CD4-positive, alpha-beta T cell treated with Interleukin-17A for 1 hour (primary cell): ENCODE data around the gene TMEM202.
"Not testable (repeated sequence)": the region's sequence is repeated elsewhere in the genome, so short reads cannot be mapped to it uniquely, and the experiment has no call there.

Source experiments
- DNase-seq: peaks from one replicate; pipeline ENCODE4 v3.0.0-alpha.2; 2020

Gene TMEM202, protein sequence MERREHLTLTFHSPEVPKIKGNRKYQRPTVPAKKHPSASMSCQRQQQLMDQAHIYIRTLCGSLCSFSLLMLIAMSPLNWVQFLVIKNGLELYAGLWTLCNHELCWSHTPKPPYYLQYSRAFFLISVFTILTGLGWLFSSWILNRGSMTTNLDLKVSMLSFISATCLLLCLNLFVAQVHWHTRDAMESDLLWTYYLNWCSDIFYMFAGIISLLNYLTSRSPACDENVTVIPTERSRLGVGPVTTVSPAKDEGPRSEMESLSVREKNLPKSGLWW

DNA sequence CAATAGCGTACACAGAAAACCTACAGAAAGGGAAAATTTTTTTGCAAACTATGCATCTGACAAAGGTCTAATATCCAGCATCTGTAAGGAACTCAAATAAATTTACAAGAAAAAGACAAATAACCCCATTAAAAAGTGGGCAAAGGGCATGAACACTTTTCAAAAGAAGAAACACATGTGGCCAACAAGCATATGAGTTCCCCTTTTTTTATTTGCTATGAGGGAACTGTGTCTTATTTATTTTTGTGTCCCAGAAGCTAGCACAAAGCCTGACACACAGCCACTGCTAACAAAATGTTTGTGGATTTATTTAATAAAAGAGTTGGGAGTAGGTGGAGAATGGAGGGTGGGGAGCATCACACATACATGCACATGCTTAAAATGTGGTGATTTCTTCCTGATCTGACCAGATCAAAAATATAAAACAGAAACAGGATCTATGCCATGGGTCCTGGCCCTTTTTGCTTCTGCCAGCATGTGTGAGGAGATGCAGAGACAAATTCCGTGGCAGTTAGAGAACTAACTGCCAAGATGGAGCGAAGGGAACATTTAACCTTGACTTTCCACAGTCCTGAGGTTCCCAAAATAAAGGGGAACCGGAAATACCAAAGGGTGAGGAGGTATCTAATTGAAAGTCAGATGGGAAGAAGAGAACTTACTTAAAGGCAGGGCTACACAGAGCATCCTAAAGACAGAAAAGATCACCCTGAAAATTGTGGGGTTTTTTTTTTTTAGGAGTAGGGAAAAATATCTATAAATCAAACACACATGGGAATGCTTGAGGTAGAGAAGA, at the start of gene TMEM202:
Gene TMEM202, plus strand, starts transcription at position 510 of the 793 bp plus-strand sequence. Its CDS starts 22 bp downstream, at position 532.
- no peak for DNase-seq

DNA sequence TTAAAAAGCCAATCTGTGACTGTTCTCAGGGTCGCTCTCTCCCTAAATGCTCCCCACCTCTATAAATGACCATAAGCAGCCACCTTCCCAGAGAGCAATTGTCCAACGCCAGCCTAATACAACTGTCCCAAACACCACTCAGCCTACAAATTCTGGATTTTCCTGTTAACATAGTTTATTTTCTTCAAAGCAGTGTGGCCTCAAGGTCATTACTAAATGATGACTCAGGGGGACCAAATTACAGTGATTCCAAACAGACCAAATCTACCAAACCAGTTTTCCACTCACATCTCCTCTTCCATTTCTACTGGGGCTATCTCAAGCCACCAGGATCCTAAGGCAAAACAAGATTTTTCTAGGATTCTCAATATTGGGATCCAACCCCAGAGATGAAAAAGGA, 44.8 kb upstream of the TMEM202 start:
- no peak for DNase-seq

DNA sequence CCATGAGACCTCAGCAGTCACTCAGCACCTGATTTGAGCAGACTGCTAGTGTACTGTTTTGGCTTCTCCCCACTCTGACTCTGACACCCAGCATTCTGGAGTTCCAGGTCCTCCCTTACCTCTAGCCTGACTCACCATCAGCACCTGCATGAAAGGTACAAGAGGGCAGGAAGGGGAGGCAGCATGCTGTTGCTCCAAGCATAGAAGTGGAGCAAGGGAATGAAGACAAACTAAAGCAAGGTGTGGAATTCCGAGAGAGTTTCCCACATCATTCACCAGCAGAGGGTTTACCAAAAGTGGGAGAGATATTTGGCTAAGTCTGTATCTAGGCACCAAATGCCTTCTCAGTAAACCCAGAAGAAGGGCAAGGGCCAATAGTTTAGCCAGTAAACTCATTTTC, 43.6 kb upstream of the TMEM202 start:
- DNase-seq: no peak

DNA sequence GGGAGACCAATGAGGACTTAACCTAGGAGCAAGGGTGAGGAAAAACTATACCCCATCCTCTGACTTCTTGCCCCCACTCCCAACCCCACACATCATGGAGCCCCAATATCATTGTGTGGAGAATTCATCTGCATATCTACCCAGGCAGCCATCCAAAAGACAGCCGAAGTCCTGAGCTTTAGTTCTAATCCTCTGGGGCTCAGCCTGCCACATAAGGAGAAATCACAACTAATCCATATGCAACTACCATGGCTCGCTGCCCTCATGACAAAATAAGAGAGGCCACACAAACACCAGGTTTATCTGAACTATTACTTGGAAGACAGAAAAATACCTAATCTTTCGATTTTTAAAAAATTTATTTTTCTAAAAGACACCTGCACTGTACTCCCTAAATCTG, 40.0 kb upstream of the TMEM202 start:
- no peak for DNase-seq

DNA sequence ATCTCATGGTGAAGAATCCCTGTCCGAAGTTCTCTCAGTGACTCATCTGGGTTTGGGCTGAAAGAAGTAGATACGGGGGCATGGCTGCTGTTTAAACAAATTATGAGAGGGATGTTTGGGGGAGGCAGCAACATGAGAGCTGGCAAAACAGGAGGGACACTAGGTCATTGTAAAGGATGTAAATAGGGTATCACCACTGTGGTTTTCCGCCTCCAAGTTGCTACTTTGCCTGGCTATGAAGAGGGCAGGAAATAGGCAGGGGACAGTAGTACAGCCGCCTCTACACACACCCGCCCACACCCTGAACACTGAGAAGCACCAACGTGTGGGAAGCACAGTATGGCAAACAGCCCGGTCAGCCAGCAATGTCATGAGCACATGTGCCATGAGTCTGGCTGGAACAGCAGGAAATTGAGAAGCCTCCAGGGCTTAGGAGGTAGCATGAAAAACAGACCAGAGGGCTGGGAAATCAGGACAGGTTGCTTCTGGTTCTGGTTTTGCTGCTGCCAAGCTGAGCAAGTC, 39.4 kb upstream of the TMEM202 start:
- no peak for DNase-seq

DNA sequence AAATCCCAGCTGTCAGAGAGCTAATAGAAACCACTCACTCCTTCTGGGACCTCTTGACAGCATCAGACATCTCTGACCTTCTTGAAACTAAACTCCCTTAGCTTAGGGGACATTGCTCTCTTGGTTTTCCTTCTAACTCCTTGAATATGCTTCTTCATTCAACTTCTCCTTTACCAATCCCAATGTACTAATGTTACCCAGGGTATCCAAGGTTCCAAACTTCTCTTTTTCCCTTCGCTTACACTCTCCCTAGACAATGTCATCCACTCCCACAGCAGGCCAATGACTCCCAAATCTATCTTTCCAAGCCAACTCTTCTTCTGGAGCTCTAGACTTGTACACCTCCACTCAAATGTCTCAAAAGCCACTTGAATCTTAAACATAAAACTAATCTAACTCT, 36.9 kb upstream of the TMEM202 start:
- DNase-seq: no peak

DNA sequence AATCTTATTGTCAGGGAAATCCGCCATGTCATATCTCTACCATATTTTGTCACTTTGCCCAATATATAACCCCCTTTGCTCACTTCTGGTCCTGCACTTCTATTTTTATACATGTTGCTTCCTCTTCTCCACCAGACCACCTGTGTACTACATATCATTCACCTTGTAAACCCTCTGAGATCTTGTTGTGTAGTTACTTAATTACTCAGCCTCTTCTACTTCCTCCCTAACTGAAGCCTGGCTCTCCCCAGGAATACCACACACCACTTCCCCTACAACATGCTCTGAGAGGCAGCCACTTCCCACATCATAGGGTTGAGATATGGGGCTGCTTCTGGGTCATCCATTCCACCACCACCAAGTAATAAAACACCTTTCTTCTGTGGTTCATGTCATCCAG, 32.3 kb upstream of the TMEM202 start:
- DNase-seq: peak; percentile 41

DNA sequence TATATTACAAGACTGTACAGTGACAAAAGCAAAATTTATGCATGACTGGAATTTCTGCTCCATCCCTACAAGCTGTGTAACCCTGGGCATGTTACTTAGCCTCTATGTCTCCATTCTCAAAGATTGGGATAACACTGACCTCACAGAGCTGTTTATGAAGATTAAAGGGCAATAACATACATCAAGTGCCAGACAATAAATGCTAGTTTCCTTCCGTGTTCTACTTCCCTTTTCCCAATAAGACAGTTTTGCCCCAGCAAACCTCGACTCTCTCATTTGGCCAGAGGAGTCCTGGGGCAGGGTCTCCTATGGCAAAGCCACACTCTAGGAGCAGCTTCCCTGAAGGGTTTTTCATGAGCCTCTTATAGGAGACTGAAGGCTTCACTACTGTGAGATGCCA, 29.8 kb upstream of the TMEM202 start:
- DNase-seq: no peak

DNA sequence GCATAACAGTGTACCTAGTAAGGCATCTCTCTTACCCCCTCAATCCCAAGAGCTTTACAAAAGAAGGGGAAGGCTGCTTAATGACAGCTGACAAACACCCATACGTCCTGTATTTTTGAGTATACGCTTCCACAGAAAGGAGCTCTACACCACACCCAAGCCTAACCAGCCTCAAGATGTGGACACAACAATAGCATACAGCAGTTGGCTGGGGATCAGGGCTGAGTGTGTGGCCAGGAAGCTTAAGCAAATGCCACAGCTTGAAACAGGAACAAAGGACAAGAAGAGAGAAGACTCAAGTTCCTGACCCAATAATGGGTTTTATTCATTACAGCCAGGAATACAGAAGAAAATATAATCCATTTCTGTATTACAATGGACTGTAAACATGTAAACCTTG, 29.2 kb upstream of the TMEM202 start:
- DNase-seq: no peak

DNA sequence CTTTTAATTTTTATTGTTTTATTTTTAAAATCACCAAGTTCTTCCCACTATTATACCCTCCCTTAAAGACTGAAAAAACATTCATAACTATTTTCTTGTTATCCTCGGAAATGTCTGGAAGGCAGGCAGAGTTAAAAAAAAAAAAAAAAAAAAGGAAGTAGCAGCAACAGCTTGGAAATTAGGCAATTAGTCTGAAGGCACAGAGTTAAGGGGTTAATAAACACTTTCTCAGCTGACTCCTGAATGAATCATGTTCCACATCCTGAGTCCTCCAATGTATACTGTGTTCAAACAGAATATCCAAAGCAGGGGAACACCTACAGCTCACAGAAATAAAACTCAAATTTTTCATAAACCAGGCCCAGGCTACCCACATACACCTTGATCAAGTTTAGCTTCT, 28.1 kb upstream of the TMEM202 start:
- no peak for DNase-seq

DNA sequence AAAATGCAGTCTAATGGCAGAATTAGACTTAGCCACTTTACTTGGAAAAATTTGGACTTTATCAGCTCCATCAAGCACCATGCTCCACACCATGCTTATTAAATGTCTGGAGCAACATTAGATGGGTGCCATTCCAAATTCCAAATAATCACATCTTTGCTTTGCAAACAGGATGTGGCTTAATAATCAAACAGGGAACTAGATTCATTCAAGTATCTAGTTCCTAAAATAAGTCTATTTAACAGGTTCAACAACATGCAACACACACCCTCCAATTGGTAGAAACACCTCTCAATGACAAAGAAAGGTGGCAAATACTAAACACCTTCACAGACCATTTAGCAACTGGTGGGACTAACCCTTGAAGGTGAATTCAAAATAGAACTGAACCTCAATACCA, 25.7 kb upstream of the TMEM202 start:
- DNase-seq: no peak

DNA sequence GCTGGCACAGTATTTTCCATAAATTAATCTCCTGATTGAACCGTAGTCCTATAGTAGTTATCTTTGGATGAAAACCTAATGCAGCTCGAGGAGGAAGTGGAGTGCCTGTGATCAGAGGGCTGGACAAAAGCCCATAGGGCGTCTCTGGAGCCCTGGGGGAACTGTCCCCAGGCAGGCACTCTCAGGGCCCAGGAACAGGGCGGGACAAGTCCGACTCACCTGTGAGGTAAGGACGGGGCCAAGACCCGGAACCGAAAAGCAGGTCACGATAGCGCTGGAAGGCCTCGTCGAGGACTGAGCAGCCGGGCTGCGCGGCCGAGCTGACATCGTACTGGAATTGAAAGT, 22.6 kb upstream of the TMEM202 start:
- no peak for DNase-seq

DNA sequence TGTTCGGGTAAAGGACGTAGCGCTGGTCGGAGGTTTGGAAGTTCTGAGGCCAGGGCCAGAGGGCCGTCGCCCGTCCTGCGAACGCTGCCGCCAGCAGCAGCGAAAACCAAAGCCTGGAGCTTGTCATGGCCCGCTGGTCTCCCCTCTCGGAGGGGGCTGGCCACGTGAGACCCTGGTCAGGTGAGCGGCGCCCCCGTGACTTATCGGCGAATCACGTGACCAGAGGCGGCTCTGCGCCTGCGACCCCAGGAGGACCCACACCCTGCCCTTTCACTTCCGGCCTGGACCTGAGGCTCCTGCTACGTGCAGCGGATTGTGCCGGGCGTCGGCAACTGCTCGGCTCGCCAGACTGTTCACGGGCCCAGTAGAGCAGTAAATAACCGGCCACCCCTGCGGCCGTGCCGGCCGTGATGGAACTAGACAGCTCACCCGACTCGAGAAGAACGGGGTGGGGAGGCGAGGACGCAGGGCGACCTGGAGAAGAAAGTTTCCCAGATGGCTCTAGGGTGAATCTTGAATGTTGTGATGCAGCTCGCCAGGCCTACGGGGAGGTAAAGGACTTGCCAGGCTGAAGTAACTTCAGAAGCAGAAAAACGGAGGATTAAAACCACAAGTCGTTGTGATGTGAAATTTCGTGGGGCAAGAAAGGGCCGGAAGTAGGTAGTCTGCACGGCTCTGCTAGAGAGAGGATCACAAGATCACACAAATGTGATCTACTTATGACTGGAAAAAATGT, 22.1 kb upstream of the TMEM202 start, which contains the start of gene HEXA:
Gene HEXA, minus strand, starts transcription at position 169 of the 736 bp plus-strand sequence. Its CDS starts 42 bp downstream, at position 127.
- DNase-seq: peak; percentile 96

DNA sequence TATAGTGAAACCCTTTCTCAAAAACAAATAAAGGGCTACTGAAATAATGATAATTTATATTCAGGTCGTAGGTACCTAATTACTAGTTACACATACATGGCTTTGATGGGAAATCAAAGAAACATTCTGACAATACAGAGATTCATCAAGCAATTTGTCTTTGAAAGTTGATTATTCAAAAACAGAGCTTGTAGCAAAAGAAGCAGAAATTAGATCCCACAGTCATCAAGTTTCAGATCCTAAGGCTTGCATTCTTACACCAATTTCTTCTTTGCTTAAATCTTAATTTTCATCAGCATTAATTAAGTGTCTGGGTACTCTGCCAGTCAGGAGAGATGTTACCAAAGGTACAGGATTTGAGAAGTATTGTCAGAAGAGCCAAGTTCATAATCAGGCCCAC, 20.8 kb upstream of the TMEM202 start:
- DNase-seq: no peak

DNA sequence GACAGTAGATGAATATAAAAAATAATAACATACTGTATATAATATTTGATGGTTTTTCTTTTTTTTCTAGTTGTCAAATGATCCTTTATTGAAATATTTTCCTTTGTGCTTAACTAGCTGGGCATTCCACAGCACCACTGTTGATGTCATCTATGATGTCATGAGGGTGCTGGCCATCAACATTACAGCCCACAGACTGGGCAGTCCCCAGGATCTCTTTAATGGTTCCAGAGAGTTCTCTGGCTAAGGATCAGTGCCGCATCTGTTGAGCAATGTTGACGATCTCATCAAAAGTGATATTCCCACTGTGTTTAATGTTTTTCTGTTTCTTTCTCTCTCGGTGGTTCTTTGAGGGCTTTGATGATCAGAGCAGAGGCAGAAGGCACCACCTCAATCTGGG, 19.0 kb upstream of the TMEM202 start:
- not testable (repeated sequence) for DNase-seq

DNA sequence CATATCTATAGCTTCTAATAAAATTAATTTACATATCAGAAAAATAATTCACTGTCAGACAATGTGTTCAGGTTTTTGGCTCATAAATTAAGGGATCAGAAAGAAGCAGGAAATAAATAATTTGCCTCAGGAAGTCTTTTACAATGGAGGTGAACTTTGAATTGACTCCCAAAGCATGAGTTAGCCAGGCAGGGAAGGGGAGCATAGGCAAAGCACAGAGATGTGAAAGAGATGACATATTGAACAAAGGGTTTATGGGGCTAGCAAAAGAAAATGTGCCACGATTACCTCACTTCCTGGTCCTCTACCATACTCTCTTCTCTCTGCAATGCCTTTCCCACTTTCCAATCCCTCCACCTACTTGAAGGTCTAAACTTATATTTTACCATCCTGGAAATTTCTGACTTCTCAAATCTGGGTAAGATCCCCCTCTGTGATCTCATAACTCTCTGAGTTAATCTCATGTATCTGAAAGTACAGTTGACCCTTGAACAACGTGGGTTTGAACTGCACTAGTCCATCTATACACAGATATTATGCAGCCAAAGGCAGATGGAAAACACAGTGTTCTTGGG, 18.2 kb upstream of the TMEM202 start:
- DNase-seq: no peak

DNA sequence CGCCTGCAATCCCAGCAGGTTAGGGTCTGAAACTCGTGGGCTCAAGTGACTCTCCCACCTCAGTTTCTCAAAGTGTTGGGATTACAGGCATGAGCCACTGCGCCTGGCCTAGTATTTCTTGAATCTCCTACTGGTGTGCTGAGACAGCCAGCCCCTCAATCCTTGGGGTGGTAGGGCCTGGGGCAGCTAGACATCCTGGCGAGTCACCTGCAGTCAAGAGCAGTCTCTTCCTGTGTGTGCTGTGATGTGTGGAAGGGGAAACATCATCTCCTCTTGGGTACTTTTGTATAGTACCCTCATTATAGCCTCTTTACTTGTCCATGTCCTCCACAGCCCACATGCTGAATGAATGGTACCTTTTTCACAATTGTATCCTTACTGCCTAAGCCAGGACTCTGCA, 17.4 kb upstream of the TMEM202 start:
- no peak for DNase-seq

DNA sequence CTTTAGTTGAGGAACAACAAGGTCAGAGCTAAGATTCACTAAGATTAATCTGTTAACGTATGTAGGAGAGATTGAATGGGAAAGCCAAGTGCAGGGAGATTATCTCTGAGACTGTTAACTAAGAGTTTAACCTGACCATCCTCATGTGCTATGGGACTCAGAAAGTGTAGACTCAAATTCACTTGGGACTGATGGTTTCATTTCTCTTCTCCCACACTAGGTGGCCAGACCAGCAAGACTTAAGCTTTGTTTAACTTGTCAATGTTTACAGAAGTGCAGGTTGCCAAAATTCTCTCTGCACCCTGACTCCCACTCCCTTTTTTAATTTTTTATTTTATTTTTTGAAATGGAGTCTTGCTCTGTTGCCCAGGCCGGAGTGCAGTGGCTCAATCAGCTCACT, 16.0 kb upstream of the TMEM202 start:
- DNase-seq: no peak

DNA sequence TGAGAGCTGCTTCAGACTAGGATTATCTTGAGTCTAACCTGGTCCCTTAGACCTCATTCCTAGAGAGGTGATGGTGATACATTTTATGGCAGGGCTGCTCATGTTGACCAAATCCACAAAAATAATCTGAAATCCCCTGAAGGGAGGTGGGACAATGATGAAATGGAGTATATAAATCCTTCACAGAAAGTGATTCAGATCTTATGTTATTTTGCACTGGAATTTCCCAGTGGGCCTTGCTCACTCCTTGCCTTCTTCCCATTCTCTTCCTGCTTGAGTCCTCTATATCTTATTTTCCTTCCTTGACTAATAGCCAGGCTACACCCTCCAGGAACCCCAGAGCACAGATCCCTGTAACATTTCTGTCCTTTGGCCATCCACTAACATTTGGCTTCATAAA, 10.4 kb upstream of the TMEM202 start:
- no peak for DNase-seq

DNA sequence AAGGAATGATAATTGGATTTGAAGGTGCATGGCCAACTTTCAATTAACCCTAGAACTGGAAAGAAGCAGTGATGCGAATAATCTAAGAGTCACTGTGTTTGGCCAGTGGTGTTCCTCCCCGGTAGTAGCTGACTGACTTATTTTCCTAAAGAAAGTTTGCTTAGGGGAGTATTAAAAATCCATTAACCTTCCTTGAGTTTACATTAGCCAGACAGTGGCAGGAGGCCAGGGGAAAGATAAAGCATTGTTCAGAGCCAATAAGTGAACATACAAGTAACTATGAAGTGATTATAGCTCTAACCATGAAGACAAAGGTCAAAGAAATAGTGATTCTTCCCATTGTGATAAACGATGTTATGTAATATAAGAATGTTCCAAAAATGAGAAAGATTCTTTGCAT, 8.9 kb upstream of the TMEM202 start:
- no peak for DNase-seq

DNA sequence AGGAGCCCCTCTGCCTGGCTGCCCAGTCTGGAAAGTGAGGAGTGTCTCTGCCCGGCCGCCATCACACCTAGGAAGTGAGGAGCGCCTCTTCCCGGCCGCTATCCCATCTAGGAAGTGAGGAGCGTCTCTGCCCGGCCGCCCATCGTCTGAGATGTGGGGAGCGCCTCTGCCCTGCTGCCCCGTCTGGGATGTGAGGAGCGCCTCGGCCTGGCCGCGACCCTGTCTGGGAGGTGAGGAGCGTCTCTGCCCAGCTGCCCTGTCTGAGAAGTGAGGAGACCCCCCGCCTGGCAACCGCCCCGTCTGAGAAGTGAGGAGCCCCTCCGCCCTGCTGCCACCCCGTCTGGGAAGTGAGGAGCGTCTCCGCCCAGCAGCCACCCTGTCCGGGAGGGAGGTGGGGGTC, 1.8 kb upstream of the TMEM202 start:
- DNase-seq: not testable (repeated sequence)

DNA sequence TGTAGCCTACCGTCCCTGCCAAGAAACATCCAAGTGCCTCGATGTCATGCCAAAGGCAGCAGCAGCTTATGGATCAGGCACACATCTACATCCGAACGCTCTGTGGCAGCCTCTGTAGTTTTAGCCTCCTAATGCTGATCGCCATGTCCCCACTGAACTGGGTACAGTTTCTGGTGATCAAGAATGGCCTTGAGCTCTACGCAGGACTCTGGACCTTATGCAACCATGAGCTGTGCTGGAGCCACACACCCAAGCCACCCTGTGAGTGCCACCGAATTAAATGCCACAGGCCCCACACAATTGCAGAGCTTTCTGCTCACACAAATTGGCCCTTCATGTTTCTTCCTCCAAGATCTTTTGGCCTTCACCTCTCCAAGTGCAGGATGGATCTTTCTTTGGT, 543 bp downstream of the TMEM202 start:
- no peak for DNase-seq

DNA sequence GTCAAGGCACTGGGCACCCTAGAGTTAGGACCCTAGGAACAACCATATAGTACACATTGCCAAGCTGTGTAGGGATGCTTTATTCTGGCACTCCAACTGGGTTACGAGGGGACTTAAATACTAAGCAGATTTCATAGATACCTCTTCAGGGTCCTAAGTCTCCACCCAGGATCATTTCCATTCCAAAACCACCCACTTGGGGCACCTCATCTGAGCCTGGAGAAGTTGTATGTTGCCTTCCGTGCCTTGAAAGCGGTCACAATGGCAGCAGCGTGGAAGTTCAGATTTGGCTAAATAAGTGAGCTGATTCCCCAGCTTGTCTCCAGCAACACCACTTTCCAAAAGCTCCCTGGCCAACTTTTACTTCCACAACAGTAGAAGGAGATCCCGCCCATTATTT, 4.6 kb downstream of the TMEM202 start:
- DNase-seq: no peak
